Stimulated activated naive CD8-positive, alpha-beta T cell treated with anti-CD3 and anti-CD28 coated beads, Interleukin-15, Interleukin-2, amounts not matched to agents 100 U/mL and 50 U/mL, for 24 hours (primary cell): ENCODE measurements around the gene SGPL1.
A peak's percentile ranks its signal among the peaks of the same experiment; 100 is the strongest.

Experiments
- ATAC-seq: fragments of 150-1000 bp; cut with Tn5 transposase; one replicate; pipeline ENCODE4 v1.10.0; 2021
- DNase-seq: peaks from one replicate; pipeline ENCODE4 v3.0.0; 2021

SGPL1 gene

DNA sequence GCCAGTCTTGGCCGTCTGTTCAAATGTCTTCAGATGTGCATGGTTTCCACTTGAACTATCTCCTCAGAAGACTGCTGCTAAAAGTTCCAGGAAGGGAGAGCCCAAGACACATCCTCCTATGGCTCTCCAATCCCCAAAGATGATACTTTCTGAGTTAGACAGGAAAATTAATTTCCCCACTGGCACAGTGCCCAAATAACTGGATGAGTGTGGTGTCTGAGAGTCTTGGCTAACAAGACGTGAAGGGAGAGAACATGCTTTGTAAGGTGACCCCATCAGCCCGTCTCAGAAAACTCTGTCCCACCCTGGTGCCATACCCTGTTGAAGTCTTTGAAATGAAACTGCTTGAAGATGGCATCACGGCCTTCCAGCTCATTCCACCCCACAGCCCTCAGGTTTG lies 69.7 kb downstream of the SGPL1 start:
- ATAC-seq (no peak), DNase-seq (no peak)

DNA sequence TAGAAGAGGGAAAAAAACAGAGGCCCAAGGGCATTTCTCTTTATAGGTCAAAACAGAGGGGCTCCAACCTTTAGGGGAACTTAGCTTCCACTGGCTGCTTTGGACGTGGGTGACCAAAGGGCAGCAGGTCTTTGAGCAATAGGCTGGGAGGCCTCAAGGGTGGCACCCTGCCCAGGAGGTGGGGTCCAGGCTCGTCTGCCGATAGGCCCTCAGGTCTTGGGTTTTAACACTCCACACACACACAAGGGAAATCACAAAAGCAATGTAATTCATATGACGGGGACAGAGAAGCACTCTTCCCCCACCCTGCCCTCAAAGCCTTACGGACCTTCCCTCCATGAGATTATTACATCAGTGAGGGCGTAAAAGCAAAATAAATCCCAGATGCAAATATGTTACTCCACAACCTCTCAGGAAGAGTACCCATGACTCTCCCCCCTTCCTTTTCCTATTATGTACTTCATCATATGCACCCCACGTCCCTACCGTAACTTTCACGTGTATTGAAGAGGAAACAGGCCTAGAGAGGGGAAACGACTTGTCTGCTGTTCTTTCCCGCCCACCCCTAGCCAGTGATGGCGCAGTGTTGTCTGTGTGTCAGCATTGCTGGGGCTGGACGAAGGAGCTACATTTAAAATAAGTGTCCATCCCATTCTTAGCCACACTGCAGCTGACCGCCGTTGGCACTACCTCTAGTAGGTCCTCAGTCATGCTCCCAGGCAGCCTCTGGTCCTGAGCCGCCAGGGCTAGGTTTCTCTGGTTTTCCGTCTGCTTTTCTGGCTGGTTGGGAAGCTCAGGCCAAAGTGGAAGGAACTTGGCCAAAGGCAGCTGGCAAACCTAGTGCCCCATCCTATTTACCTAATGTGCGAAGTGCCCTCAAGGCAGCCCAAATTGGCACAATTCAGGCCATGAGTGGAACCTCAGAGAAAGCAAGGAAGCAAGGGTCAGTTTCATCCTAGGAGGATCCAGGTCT lies 70.5 kb downstream of the SGPL1 start:
- ATAC-seq (no peak), DNase-seq (no peak)

DNA sequence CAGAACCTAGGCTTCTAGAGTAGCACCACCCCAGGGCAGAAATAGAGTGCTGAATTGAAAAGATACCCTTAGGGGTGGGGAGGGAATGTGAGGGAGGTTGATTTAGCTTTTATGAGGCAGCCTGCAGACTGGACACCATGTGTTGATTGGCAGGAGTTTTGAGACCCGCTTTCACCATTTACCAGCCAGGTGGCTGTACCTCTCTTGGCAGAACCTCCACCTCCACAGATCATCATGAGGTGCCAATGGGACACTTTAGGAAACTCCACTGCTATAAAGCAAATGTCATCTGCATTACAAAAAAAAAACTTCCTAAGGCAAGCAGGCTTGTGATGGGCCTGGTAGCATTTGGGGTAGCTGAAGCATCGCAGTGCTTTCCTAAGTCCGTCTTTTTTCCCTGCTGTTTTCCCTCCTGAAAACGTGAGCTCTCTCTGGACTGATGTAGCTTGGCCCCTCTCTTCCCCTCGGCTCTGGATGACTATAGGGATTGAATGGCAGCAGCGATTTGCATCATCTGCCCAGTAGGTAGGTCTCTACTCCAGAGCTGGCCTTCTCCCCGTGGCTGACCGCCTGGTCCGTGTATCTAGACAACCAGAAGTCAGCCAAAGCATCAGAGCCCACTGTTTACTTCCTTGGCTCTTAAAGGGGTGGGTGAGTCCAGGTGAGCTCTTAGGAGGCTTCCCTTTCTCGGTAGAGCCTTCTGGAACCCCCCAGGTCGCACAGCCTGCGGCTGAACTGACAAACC lies 71.3 kb downstream of the SGPL1 start:
- DNase-seq = no peak
- no peak for ATAC-seq

DNA sequence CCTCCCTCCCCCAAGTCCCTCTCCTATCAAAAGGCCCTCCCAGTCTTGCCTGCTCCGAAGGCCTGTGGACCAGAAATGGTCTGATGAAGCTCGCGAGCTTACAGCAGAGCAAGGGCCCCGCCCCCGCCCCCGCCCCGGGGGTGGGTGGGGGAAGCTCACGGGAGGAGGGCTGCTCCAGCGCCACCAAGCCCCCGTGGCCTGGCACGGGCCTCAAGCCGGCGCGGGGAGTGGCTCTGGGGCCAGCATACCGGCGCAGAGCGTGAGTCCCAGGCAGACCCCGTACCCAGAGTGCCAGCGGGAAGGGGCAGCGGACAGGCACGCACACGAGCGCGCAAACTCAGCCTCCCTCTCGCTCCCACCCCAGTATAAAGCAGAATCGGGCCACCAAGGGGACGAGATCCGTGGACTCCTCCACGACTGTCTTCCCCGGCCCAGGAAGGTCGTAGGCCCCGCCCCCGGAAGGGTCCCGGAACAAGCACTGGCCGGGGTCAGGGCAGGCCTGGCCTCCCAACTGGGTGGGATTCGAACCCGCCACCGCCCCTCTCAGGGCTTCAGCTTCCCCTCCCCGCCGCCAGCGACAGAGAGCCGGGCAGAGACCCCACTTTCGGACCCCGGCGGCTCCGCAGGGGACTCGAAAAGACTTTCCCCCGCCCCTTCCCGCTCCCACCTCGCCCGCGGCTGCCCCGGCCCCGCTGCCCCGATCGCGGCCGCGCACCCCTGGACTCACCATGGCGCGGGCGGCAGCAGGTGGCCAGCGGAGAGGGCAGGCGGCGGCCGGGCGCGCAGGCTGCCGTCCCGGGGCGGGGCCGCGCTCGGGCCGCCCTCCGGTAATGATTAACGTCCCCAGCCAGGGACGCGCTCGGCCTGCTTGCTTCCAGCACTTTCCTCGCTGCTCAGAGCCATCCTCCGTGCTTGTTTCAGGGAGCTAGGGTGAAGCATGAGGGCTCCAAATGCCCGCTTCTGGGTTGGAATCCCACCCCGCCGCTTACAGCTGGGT lies 72.4 kb downstream of the SGPL1 start, which contains the start of gene PCBD1:
PCBD1 (minus strand) TSS at position 762 of the 997 bp plus-strand sequence; CDS start at position 730, 32 bp downstream.
- peak; percentile 79 for ATAC-seq
- DNase-seq = peak; percentile 78

DNA sequence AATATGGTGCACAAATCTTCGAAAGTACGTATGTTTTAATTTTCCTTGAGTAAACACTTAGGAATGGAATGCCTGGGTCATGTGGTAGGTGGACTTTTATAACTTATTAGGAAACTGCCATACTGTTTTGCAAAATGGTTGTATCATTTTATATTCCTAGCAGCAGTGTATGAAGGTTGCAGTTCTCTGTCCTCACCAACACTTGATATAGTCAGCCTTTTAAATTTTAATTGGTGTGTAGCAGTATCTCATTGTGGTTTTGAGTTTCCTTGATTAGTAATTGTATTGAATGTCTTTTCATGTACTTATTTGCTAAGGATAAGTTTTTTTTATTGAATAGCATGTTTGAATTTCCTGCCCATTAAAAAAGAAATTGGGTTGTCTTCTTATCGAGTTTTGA lies 73.5 kb downstream of the SGPL1 start:
- no peak for ATAC-seq
- DNase-seq = no peak

DNA sequence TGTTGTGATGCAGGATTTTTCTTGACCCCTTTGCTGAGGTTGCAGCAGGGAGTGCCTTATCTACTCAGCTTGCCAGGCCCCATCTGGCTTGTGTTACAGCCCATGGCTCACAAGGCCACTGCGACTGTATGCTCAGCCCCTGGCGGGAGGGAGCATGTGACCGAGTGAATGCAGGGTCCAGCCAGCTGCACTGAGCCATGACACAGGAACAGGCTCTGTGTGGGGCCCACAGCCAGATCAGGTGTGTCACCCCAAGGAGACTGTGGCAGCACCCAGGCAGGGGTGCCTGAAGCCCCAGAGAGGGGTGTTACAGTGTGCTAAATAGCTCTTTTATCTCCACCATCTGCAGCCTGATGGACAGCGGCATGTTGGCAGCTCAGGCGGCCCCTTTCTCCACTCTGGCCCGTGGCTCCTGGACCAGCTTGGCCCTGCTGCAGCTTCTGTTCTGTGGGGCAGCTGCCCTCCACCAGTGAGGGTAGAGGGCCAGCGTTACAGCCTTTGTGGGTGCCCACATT lies 75.2 kb downstream of the SGPL1 start:
- ATAC-seq (no peak), DNase-seq (no peak)

DNA sequence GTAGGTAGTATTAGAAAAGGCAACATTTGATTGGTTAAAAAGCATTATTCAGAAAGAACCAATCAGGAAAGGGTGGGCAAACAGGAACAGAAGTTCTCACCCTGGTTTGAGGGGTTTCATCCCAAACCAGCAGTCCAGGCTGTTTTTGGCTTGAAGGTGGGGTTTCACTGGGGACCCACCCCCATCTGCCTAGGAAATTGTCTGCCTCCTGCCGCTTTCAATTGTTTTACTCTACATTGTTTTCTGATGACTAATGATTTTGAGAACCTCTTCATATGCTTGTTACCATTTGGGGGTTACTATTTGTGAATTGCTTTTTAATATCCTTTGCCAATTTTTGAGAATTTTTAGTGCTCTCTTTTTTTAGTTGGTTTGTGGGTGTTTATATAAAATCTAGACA lies 75.9 kb downstream of the SGPL1 start:
- ATAC-seq (no peak), DNase-seq (no peak)

DNA sequence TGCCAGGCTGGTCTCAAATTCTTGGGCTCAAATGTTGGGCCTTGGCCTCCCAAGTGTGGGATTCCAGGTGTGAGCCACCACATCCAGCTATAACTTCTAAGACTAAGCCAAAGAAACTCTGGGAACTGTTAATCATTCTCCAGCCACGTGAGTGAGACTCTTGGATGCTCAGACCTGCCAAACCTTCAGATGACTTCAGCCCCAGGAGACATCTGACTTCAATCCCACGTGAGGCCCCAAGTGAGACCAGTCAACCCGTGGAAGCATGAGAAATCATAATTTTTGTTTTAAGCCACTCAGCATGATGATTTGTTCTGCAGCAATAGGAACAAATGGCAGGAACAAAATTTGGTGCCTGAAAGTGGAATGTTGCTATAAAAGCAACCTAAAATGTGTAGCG lies 76.9 kb downstream of the SGPL1 start:
- DNase-seq = no peak
- ATAC-seq = no peak

DNA sequence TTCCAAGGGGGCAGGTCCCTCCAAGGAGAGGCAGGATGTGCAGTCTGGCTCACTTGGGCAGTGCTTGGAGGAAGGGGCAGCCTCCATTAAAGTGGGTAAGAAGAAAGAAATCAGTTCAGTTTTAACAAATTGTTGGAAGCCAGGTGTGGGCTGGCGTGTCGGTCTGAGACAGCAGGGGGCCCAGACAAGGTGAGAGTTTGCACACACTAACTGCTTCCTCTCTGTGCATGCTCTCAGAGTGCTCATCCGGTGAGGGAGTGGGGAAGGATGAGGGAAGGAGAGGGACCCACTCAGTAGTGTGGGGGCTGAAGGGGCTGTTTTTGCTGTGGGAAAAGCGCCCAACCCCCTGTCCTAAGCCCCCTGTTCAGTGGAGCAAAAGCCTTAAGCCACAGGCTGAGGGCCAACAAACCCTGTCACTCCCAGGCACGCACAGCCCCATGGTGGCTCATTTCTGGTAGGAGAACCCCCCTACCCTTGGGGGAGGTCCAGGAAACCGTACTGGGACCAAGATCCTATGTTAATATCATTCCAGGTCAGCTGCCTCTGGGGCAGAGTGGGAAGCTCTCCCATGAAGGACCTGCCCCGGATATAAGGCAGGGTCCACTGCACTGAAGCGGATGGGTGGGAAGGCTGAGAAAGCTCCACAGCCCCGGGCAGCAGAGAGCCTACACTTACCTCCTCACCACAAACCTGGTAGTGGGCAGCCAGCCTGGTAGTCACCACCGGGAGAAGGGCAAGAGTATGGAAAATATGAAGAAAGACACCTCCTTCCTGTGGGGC lies 77.7 kb downstream of the SGPL1 start:
- ATAC-seq = no peak
- no peak for DNase-seq

DNA sequence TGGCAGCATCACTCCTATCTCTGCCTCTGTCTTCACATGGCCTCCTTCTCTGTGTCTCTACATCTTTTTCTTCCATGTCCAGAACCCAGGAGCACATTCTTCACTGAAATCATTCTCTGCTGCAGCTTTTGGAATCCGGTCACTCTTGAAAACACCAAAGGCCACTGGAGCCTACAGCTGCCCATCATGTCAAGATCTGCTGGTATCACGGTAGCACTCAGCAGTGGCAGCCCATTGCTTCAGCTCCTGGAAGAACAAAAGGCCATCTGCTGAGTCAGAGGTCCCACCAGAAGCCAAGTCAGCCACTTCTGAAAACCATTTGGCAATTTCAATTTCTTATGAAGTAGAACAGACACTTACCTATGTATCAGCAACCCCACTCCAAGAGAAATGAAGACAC lies 78.7 kb downstream of the SGPL1 start:
- ATAC-seq (no peak), DNase-seq (no peak)

DNA sequence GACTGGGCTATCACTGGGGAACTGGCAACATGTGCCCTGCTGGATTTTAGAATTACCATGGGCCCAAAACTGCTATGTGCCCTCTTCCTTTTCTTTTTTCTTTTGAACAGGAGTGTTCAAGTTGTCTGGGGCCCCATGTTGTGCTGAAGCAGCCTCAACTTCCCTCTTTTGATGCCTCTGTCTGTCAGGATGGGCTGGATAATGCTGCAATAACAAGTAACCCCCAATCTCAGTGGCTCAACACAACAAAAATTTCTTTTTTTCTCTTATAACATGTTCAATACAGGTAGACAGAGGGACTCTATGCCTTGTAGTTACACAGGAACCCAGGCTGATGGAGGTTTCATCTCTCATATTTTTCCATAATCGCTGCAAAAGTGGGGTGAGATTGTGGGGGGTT lies 80.8 kb downstream of the SGPL1 start:
- no peak for DNase-seq
- no peak for ATAC-seq

DNA sequence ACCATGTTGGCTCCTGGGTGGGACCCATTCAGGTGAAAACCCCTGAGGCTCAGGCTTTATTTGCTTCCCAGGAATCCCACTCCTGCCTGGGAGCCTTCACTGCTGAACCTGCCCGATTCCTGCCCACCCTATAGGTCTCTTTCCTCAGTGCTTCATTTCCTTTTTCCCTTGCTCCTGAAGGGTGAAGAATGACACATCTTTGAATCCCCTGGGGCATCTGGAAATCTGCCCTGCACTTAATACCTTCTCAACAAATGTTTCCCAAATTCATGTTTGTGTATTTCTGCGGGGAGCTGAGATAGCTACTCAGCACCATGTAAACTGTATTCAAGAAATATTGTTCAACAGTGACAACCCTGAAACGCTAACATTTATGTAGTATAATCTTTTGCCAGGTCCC lies 82.9 kb downstream of the SGPL1 start:
- DNase-seq (no peak), ATAC-seq (no peak)

DNA sequence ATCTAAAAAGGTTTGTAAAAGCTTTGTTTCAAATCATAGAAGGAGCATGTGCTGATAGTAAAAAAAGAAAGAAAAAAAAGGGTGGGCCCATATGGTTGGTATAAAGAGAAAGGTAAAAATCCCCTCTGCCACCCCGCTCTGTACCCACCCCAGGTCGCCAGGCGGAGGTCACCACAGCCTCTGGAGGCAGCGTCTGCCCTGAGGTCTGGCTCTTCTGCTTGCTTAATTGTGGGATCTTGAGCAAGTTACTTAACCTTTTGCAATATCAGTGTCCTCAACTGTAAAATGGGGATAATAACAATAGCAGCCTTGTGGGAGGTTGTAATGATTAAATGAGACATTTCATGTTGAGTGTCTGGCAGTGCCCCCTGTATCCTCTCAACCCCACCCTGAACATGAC lies 83.3 kb downstream of the SGPL1 start:
- DNase-seq (no peak), ATAC-seq (no peak)

DNA sequence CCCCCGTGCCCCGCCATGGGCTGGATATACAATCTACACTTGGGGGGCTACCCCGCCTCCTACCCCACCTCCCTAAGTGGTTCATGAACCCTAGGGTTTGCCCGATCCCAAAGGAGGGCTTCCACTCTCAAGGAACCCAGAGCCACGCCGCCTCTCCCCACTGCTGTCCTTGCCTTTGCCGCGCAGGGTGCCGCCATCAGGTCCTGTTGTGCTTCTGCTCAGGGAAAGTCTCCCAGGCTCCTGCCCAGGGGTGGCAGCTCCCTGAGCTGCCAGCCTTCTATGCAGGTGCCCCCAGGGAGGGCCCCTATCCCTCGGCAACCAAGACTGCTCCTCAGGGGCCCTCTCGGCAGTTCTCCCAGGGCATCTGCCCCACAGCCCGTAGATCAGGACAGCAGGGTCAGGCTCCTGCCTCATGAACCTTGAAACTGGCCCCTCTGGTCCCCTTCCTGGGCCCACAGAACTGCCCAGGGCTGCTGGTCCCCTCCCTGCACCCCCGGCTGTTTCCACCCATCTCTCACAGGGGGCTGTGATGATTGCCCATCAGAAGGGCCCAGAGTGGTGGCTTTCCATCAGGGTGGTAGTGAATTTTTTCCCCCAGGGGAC lies 85.6 kb downstream of the SGPL1 start:
- DNase-seq (no peak), ATAC-seq (no peak)

DNA sequence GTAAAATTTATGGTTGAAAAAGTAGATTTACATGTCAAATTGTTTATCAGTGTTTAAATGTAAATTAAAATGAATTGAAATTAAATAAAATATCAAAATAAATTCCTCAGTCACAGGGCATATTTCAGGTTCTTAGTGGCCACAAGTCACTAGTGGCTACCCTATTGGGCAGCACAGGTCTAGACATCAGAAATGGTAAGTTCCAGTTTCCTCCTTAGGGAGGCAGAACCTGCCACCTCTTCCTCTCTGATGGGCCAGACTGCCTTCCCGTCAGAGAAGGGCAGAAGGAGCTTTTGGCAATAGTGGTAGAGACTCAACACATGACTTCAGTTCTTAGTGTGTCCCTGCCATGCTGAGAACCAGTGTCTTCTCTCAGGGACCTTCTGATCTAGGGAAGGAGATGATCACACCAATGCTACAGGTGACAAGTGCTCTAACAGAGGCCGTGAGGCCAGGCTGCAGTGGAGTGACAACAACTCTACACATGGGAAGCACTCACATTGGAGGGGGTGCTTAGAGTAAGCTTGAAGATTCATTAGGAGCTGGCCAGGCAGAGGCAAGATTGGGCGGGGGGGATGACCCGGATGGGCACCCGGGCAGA lies 87.0 kb downstream of the SGPL1 start:
- DNase-seq = no peak

DNA sequence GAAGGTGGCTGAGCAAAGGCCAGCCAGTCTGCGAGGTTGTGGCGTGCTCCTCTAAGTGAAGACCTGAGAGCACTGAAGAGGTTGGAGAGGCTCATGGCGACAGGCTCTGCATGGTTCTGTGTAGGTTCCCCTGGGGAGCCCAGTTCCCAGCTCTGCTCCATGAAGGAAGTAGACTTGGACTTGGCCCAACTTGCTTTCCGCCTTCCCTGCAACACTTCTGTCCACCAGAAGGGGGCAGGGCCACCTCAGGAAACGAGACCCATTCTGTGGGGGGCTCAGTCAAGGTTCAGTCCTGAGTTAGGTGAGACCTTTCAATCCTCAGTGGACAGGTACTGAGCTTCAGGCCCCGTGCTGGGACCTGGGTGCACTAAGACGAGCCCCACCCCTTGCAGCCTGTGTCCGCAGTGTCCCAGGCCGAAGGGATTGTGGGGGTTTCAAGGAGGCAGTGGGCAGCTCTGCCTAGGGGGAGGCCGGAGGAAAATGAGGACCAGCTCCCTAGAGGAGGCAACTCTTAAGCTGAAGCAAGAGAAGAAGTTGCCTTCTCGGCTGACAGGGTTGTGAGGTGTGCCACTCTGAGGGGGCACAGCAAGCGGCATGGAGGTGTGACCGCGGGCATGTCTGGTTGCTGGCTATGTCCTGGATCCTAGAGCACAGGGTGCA lies 87.6 kb downstream of the SGPL1 start:
- DNase-seq (peak; percentile 49), ATAC-seq (peak; percentile 21)

More for the DNA sequence above, 87.0 kb downstream of the SGPL1 start:
- ATAC-seq = no peak

DNA sequence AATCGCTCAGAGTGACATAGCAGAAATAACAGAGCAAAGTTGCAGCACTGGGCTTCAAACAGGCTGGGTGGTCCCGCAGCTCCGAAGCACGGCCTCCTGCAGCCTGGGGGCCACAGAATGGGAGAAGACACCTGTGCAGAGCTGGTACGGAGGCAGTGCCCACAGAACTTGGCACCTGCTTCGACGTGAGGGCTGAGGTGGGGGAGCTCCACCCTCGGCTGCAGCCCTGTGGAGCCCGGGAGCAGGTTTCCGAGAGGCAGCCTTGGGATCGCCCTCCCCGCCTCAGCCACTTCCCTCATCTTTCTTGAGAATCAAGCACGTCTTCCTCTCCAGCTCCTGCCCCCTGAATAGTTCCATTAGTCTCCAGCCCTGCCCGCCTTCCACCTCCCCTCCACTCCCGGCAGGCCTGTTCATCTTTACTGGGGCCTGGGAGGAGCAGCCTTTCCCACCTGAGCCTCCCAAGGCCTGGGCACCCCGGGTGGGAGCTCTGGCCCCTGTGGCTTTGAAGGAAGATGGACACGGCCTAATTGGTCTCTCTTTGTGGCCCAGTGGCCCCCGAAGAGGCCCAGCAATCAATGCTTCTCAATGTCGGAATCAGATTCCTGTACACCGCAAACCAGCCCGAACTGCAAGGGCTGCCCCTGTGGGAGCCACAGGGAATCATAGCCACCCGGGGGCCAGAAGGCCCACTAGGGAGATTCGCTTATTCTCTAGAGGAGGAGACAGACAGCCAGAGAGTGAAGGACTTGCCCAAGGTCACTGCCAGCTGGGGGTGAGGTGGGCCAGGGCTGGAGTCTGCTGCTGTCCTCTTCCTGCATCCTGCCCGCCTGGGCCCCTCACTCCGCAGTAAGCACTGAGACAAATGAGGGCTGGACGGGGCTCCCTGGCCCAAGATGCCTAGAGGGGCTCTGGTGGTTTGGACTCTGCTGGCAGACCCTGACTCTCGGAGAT lies 89.6 kb downstream of the SGPL1 start:
- ATAC-seq = no peak
- DNase-seq = no peak

DNA sequence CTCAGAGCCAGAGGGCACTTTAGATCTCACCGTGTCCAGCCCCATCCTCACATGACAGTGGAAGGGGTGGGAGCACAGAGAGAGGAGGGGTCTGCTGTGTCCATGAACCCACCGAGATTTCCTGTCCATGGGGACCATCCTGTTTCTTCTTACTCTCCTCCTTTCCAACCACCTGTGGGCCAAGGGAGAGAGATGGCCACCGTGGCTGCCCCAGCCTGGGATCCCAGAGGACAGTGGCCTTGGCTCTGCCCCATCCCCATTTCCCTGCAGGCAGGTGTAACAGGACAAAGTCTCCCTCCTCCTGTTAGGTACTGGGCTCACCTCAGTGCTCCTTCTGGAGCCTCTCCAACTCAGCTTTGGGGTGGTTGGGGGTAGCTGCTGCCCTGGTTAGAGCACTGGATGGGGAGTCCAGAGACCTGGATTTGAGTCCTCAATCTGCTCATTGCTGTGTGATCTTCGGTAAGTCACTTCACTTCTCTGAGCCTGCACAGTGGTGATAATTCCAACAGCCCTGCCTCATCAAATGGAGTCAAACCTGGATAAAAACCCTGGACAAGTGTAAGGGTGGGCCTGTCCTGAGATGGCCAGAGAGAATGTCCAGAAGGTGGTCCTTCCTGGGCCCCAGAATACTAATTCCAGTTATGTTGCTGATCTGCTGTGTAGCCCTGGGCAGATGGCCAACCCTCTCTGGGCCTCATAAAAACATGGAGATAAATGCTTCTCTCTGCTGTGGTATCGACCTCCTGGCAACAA lies 90.5 kb downstream of the SGPL1 start:
- DNase-seq (no peak), ATAC-seq (no peak)
